Stimulated activated naive CD4-positive, alpha-beta T cell (primary cell): ENCODE results near the gene SRSF12.

Experiments used
- DNase-seq, 6 experiments: peaks; one replicate each; lab custom pipeline; 2025; lab: John Stamatoyannopoulos, UW

Gene SRSF12

GRCh38 chr6:89117211-89118108 lies at the start of gene SRSF12:
SRSF12 (minus strand) TSS chr6:89118071; CDS start chr6:89117887, 184 bp downstream.
- peak in 5 of 6 experiments; percentile 14 to 40 (median 30) for DNase-seq

- no peak for DNase-seq
Observed at GRCh38 chr6:89162047-89162371, 44.1 kb upstream of the SRSF12 start.

- no peak for DNase-seq
Observed at GRCh38 chr6:89161326-89162046, 43.6 kb upstream of the SRSF12 start.

DNA sequence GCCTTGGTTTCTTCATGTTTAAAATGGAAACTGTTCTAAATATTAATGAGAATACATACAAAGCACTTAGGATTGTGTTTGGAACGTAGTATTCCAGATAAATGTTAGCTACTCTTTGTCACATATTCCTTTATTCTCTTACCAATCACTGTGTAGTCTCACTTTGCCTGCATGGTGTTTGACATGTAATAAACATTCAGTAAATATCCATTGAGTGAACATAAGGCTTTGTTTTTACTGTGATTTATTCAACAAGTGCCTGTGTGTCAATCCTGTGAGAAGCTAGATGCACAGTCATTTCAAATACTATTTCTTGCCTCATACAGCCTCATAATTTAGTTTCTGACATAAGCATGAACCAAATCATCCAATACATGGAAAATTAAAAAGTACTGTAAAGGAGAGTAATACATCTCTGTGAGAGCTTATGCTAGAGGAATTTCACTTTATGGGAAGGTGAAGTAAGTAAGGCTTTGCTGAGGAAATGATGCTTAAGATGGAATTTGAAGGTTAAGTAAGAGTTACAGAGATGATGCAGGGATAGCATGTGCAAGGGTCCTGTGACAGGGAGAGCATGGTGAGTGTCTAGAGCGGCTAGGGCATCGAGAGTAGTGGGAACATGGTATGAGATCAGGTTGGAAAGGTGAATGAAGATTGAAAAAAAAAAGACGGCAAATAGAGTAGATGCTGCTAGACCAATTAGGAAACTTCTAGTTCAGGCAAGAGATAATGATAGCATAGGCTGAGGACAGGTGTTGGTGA lies 42.6 kb upstream of the SRSF12 start:
- no peak for DNase-seq

DNA sequence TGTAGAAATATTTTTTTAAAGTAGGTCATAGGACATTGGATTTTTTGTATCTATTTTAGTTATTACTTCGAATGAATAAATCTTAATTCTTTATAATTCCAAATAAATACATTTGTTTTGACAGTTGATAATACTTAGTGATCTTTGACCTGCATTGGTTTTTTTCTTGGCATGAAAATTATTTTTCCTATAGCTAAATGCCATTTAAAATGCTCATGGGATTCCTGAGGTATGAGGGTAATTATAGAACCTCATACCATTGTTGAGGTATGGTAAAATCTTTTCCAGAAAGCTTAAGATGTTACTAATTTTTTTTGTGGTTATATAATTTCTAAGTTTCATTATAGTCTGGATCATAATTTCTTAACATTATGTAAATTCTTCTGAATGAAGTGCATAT lies 36.3 kb upstream of the SRSF12 start:
- no peak for DNase-seq

- no peak for DNase-seq
Observed at GRCh38 chr6:89148016-89148750, 30.3 kb upstream of the SRSF12 start.

DNA sequence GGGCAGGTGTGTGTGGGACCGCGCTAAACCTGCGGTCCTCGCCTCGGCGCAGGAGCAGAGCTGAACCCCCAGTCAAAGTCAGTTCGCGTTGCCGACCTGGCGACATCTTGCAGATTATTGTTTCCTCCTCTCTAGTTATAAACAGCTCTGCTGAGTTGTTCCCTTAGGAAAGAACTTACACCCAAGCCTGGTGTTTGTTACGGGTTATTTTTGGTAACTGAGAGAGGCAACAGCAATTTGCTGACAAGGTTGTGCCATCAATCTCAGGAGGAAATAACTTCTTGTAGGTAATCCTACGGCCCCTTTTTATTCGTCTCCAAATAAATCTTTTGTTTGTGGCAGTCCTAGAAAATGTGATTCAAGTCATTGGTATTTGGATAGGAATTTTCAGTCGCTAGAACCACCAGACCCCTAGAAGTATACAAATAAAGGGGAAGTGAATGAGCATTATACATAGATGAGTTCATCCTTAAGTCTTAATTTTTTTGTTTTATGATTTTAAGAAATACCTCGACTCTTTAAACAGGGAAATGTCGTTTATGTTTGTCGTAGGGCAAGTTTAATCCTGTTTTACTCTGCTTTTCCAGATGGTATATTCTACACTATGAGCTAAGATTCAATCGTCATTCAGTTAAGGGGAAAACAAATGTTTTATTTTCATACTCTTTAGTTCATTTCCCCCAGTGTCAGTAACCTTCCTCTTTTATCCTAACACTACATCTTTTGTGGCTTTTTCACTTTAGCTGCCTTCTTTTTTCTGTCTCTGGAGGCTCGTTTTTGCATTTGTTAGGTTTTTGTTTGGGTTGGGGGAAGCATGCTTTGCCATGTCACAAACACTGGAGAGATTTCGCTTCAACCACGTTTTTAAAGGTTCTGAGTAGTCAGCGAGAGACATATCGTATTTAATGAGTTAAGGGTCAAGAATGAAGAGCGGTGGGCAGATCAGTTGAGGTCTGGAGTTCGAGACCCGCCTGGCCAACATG lies 29.1 kb upstream of the SRSF12 start:
- peak in 3 of 6 experiments; percentile 2 to 58 (median 31) for DNase-seq

DNA sequence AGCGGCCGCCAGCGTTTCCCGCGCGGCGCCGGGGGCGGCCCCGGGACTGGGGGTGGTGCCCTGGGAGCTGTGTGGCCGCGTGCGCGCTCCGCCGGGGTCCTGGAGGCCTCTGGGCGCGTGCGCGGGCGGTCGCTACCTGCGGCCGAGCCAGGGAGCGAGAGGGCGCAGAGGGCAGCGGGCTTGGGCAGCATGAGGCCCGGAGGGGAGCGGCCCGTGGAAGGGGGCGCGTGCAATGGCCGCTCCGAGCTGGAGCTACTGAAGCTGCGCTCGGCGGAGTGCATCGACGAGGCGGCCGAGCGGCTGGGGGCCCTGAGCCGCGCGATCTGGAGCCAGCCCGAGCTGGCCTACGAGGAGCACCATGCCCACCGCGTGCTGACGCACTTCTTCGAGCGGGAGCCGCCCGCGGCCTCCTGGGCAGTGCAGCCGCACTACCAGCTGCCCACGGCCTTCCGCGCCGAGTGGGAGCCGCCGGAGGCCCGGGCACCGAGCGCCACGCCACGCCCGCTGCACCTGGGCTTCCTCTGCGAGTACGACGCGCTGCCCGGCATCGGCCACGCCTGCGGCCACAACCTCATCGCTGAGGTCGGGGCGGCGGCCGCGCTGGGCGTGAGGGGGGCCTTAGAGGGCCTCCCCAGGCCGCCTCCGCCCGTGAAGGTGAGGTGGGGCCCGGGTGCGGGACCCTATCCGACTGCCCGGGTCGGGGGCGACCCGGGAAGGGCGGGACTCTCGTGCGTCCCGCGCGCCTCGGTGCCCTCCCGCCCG lies 28.3 kb upstream of the SRSF12 start, which contains the start of gene PM20D2:
Gene PM20D2 (plus strand): TSS at position 100 of the 762 bp plus-strand sequence. CDS start 90 bp downstream, at position 190.
- DNase-seq = peak; percentile 26 to 71 (median 58)

GRCh38 chr6:89145091-89145955 lies 27.5 kb upstream of the SRSF12 start:
- DNase-seq = peak in 4 of 6 experiments; percentile 20 to 67 (median 60)

GRCh38 chr6:89144354-89144906 lies 26.6 kb upstream of the SRSF12 start:
- no peak for DNase-seq

- no peak for DNase-seq
Observed at GRCh38 chr6:89140347-89141156, 22.7 kb upstream of the SRSF12 start.

- no peak for DNase-seq
Observed at GRCh38 chr6:89139509-89140346, 21.9 kb upstream of the SRSF12 start.

DNA sequence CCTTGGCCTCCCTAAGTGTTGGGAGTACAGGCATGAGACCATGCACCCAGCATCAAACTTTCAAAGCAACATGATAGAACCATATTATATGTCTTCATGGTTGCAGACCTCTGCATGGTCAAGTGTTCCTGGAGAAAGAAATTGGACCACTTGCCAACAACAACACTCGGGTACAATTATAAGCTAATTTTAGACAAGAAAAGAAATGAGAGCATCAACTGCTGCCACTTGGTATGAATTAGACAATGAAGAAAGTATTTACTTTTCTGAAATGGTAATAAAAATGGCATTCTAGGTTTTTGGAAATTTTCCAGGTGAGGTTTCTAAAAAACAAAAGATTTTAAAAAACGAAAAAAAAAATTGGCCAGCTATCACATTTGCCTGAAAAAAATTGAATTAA lies 20.3 kb upstream of the SRSF12 start:
- DNase-seq = no peak

DNA sequence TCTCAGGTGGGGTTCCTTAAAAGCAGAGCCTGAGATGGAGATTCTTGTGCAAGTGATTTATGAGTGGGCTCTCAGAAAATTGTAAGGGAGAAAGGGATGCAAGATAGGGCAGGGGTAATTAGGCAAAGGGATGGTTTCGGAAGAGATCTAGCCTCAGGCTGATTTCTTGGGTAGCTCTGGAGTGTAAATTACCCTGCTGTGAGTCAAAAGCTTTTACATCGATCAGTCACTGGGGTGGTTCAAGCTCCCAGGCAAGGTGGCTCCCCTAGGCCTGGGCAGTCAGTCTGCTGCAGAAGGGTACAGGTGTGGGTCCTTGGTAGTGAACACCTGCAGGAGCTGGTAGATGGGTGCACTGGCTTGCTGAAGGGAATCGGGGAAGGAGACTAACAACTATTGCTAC lies 16.9 kb upstream of the SRSF12 start:
- no peak for DNase-seq

DNA sequence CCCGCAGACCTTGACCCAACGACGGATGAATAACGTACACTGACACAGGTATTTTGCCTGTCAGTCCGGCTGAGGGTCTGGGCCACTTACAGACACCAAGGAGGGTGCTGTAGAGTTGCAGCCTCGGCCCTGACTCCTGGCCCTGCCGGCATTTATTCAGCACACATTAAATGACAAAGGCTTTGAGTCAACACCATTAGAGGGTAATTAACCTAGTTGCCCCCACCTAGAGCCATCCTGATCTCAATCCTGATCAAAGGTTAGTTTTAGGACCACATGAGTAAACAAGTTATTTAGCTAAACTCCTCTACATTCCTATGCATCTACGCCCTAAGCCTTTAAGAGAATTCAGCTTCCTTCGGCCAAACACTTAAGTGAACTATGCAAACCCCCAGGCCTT lies 16.1 kb upstream of the SRSF12 start:
- no peak for DNase-seq

- DNase-seq = no peak
Observed at GRCh38 chr6:89132057-89132456, 14.2 kb upstream of the SRSF12 start.
